AG09319 (cell line): ENCODE results near the gene FAM98B.

Source experiments
- DNase-seq: peaks from one replicate; pipeline ENCODE4 v3.0.0-alpha.2; 2010; ENCODE audit warnings: low read depth; ENCODE audit errors: extremely low read depth
- CTCF ChIP-seq: IDR thresholded peaks from 2 replicates; pipeline ENCODE4 v1.5.1; 2011; ENCODE audit warnings: low read depth, mild to moderate bottlenecking, inconsistent platforms, low read length, moderate library complexity

Gene FAM98B

GRCh38 chr15:38476120-38476519 is 22.2 kb downstream of the FAM98B start:
- DNase-seq, result no peak
- no peak for TF ChIP-seq CTCF

GRCh38 chr15:38477637-38478036 is 23.7 kb downstream of the FAM98B start:
- no peak for DNase-seq
- TF ChIP-seq CTCF, result no peak

- DNase-seq, result no peak
- no peak for TF ChIP-seq CTCF
Measured at GRCh38 chr15:38479266-38479665, 25.3 kb downstream of the FAM98B start.

GRCh38 chr15:38479756-38480155 is 25.8 kb downstream of the FAM98B start:
- no peak for DNase-seq
- no peak for TF ChIP-seq CTCF

GRCh38 chr15:38481113-38481512 is 27.2 kb downstream of the FAM98B start:
- no peak for TF ChIP-seq CTCF
- no peak for DNase-seq

- no peak for TF ChIP-seq CTCF
Measured at GRCh38 chr15:38481761-38482160, 27.8 kb downstream of the FAM98B start.

GRCh38 chr15:38482572-38482971 is 28.6 kb downstream of the FAM98B start:
- no peak for DNase-seq
- no peak for TF ChIP-seq CTCF

More at GRCh38 chr15:38481761-38482160, 27.8 kb downstream of the FAM98B start:
- DNase-seq, result no peak
